Ovary (tissue), 3 donors: Measurements from ENCODE around the gene SQSTM1.

Source experiments
- EP300 ChIP-seq: sonication (generic); formaldehyde crosslinking; IDR thresholded peaks from one replicate; pipeline ENCODE4 v1.6.1; 2017; ENCODE audit warnings: antibody characterized with exemption
- POLR2A ChIP-seq: fragments of 450-650 bp; IDR thresholded peaks from one replicate; pipeline ENCODE4 v1.6.1; 2017; ENCODE audit warnings: antibody characterized with exemption, mild to moderate bottlenecking, moderate library complexity
- TF ChIP-seq, protein P1 (sequence below), 3 donors: fragments of 450-650 bp in 2 of 3; fragments of 200-600 bp in 1 of 3; IDR thresholded peaks; one replicate each; pipeline versions ENCODE4 v1.5.1 to v1.8.0; 2016 to 2022; ENCODE audit warnings: antibody characterized with exemption in 3 of 3, mild to moderate bottlenecking in 1 of 3
- donor health status: DM: no; HTN: no; CAD: no.

DNA sequence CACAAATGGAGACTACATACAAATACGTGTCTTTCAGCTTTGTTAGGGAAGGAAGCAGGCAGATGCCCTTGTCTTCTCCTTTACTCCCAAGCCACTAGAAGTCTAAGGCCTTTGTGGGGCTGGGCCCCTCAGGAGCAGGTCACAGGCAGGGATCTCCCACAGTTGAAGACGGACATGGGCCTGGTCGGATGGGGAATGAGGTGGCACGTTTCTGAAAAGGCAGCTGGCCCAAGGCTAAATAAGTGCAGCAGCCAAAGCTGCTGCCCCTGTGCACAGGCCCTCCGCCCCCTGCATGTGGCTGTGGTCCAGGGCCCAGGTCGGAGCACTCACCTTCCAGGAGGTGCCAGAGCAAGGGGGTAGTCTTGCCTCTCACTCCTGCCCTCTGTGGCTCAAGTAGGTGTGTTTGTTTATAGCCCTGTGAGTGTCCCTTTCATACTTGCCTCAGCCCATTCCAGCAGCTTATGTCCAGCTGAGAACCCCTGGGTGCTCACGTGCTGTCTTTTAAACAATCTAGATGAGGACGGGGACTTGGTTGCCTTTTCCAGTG, 1.8 kb downstream of the SQSTM1 start:
- TF ChIP-seq, protein P1, sequence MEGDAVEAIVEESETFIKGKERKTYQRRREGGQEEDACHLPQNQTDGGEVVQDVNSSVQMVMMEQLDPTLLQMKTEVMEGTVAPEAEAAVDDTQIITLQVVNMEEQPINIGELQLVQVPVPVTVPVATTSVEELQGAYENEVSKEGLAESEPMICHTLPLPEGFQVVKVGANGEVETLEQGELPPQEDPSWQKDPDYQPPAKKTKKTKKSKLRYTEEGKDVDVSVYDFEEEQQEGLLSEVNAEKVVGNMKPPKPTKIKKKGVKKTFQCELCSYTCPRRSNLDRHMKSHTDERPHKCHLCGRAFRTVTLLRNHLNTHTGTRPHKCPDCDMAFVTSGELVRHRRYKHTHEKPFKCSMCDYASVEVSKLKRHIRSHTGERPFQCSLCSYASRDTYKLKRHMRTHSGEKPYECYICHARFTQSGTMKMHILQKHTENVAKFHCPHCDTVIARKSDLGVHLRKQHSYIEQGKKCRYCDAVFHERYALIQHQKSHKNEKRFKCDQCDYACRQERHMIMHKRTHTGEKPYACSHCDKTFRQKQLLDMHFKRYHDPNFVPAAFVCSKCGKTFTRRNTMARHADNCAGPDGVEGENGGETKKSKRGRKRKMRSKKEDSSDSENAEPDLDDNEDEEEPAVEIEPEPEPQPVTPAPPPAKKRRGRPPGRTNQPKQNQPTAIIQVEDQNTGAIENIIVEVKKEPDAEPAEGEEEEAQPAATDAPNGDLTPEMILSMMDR (IDR thresholded peaks at IDR 0.05) = no peak
- TF ChIP-seq POLR2A (no peak), EP300 (no peak)
